Gastroesophageal sphincter (tissue), 4 donors: ENCODE data around the gene HPN. TPM values are rescaled to one million over a fixed set of nuclear protein-coding genes. Genes with fewer than 3 reads are reported as not detected.

Experiments used
- ATAC-seq: fragments of 150-250 bp; one replicate; pipeline ENCODE4 v1.9.1; 2016; ENCODE audit warnings: mild to moderate bottlenecking, moderate library complexity
- H3K27ac ChIP-seq, 4 donors: fragments of 200-600 bp; sonication (generic) in 3 of 4; 1 replicate in 3 of 4; 2 replicates in 1 of 4; pipeline ENCODE4 v1.5.1; 2016 to 2019
- H3K27me3 ChIP-seq: fragments of 200-600 bp; sonication (generic); one replicate; pipeline ENCODE4 v1.5.1; 2019
- H3K36me3 ChIP-seq, 2 donors: fragments of 200-600 bp; sonication (generic); one replicate each; pipeline ENCODE4 v1.5.1; 2019; ENCODE audit warnings: control low read depth in 1 of 2
- H3K4me1 ChIP-seq, 3 donors: fragments of 200-600 bp; sonication (generic); 1 replicate in 2 of 3; 2 replicates in 1 of 3; pipeline ENCODE4 v1.5.1; 2016 to 2019; ENCODE audit warnings: control low read depth in 2 of 3
- H3K4me3 ChIP-seq, 2 donors: fragments of 200-600 bp; sonication (generic); one replicate each; pipeline ENCODE4 v1.5.1; 2019; ENCODE audit warnings: mild to moderate bottlenecking in 1 of 2, moderate library complexity in 1 of 2
- H3K9me3 ChIP-seq, 3 donors: fragments of 200-600 bp; sonication (generic); one replicate each; pipeline ENCODE4 v1.5.1; 2017 to 2019; ENCODE audit warnings: control low read depth in 2 of 3
- EP300 ChIP-seq: sonication (generic); formaldehyde crosslinking; IDR thresholded peaks from one replicate; pipeline ENCODE4 v1.6.1; 2017; ENCODE audit warnings: antibody characterized with exemption, mild to moderate bottlenecking
- POLR2A ChIP-seq, 2 donors: fragments of 450-650 bp; IDR thresholded peaks; one replicate each; pipeline ENCODE4 v1.6.1; 2017; ENCODE audit warnings: antibody characterized with exemption in 2 of 2, mild to moderate bottlenecking in 2 of 2, moderate library complexity in 1 of 2
- POLR2AphosphoS5 ChIP-seq: sonication (generic); formaldehyde crosslinking; IDR thresholded peaks from one replicate; pipeline ENCODE4 v1.6.1; 2017; ENCODE audit warnings: antibody characterized with exemption
- WGBS, 2 donors: methylation state at CpG; one replicate each; pipeline ENCODE4 v1.1.5; 2018; ENCODE audit warnings: low coverage in 1 of 2; 5-methylcytosine and 5-hydroxymethylcytosine counted together
- total RNA-seq, 4 donors: library from RNA; depleted of rRNA; stranded (reverse); fragments of >200 nt; gene quantifications; one replicate each; pipeline ENCODE4 v1.1.0, GENCODE V29; 2016
- TF ChIP-seq, protein P1 (sequence below), 4 experiments: fragments of 200-600 bp in 2 of 4; fragments of 450-650 bp in 2 of 4; sonication (generic) in 1 of 4; IDR thresholded peaks; one replicate each; pipeline ENCODE4 v1.5.1; 2017 to 2019; ENCODE audit warnings: antibody characterized with exemption in 4 of 4, mild to moderate bottlenecking in 2 of 4, moderate library complexity in 2 of 4

The HPN gene
- total RNA-seq, 4 donors from 2014 or later = 0.17 to 1.2 (median 0.27) TPM; not detected in 1

DNA sequence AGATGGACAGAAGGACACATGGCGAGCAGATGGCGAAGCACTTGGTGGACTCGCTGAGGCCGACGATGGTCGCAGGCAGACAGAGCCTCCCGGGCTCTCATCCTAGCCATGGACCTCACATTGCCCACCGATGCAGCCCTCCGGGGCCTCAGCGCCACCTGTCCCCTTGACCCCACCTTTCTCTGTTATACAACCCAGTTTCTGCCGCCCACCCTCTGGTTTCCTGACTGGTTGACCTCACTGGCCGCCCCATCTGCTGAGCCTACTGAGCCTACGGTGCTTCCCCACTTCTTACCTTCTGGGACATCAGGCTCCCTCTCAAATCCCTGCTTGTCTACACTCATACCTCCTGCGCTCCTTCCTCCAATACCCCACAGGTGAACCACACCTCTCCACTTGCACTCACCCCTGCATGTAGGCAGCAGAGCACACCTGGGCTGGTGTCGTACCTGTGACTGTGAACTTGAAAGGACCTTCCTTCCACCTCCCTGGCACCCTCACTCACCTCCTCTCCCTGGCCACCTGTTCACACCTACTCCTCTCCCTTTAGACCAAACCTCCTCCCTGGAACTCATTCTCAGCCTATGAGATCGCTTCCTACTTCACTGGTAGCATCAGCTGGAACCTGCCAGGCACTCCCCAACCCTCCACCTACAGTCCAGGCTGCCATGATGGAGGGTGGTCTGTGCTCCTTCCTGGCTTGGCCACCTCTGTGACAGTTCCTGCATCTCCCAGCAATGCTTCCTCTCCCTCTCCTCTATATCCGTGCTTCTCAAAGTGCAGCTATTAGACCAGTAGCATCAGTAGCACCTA lies 36.1 kb downstream of the HPN start:
- no peak for ATAC-seq

DNA sequence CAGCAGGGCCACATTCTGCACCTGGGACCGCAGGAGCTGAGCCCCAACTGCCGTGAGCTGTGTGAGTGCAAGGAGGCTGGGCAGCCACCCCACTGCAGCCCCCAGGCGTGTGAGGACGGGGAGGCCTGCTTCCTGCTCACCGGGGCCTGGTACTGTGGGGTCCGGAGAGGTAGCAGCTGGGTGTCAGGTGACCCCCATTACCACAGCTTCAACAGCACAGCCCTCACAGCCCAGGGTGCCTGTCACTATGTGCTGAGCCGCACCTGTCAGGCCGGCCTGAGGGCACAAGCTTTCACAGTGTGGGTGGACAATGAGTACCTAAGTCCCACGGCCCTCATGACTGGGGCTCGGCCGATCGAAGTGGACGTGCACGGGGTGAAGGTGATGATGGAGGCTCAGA lies 38.3 kb downstream of the HPN start:
- 90% methylated on average over 2 of the region's 14 CpGs; no CpG with 5 or more reads in 1 of the 2 donors for WGBS, 2 donors
- peaks cover 8% of the 10 kb centered on the region for H3K27me3 ChIP-seq
- no peak overlapping the region for H3K4me3 ChIP-seq
- no peaks in the 10 kb centered on the region for H3K9me3 ChIP-seq
- no peaks in the 10 kb centered on the region for H3K36me3 ChIP-seq
- H3K27ac ChIP-seq = no peak overlapping the region
- no peaks in the 10 kb centered on the region for H3K4me1 ChIP-seq
- peak; percentile 8 for ATAC-seq
- TF ChIP-seq POLR2AphosphoS5 (no peak), POLR2A (IDR thresholded peaks at IDR 0.05) (no peak), EP300 (no peak)
- TF ChIP-seq, protein P1, sequence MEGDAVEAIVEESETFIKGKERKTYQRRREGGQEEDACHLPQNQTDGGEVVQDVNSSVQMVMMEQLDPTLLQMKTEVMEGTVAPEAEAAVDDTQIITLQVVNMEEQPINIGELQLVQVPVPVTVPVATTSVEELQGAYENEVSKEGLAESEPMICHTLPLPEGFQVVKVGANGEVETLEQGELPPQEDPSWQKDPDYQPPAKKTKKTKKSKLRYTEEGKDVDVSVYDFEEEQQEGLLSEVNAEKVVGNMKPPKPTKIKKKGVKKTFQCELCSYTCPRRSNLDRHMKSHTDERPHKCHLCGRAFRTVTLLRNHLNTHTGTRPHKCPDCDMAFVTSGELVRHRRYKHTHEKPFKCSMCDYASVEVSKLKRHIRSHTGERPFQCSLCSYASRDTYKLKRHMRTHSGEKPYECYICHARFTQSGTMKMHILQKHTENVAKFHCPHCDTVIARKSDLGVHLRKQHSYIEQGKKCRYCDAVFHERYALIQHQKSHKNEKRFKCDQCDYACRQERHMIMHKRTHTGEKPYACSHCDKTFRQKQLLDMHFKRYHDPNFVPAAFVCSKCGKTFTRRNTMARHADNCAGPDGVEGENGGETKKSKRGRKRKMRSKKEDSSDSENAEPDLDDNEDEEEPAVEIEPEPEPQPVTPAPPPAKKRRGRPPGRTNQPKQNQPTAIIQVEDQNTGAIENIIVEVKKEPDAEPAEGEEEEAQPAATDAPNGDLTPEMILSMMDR (IDR thresholded peaks at IDR 0.05) = no peak

More for the DNA sequence above, 36.1 kb downstream of the HPN start:
- Histone ChIP-seq H3K4me1 (no peaks in the 10 kb centered on the region), H3K36me3 (no peaks in the 10 kb centered on the region), H3K27ac (no peak overlapping the region), H3K9me3 (no peaks in the 10 kb centered on the region), H3K4me3 (no peak overlapping the region), H3K27me3 (no peaks in the 10 kb centered on the region)
- no peak for TF ChIP-seq POLR2AphosphoS5
- TF ChIP-seq, protein P1 (IDR thresholded peaks at IDR 0.05) = no peak
- TF ChIP-seq EP300 = no peak
- no peak for TF ChIP-seq POLR2A (IDR thresholded peaks at IDR 0.05)
- WGBS, 2 donors = 85 to 89% methylated on average over 1 to 17 of the region's 17 CpGs

DNA sequence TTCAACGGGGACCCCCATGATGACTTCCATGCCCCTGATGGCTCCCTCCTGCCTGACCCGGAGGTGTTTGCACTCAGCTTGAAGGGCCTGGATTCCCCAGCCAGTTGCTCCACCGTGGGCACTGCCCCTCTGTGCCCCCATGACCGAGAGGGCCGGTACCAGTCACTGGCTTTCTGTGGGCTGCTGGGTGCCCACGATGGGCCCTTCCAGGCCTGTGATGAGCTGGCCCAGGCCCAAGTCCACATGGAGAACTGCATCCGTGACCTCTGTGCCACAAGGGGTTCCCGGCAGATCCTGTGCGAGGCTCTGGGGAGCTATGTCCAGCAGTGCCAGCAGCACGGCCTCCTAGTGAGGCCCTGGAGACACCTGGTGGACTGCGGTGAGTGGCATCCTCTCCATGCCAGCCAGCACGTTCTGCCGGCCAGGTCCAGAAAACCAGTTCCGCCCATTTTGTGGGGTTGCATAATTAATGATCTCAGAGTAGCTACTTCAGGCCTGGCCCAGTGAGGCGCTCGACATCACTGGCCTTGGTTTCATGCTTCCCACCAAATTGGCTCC lies 39.2 kb downstream of the HPN start:
- no peak overlapping the region for H3K4me3 ChIP-seq
- no peaks in the 10 kb centered on the region for H3K4me1 ChIP-seq
- TF ChIP-seq POLR2AphosphoS5 (no peak), POLR2A (IDR thresholded peaks at IDR 0.05) (no peak), EP300 (no peak)
- TF ChIP-seq, protein P1 (IDR thresholded peaks at IDR 0.05) = no peak
- 80% methylated on average over 1 of the region's 16 CpGs; no CpG with 5 or more reads in 1 of the 2 donors for WGBS, 2 donors
- no peaks in the 10 kb centered on the region for H3K9me3 ChIP-seq
- no peak overlapping the region for H3K27ac ChIP-seq
- ATAC-seq = no peak
- no peaks in the 10 kb centered on the region for H3K36me3 ChIP-seq
- peaks cover 8% of the 10 kb centered on the region for H3K27me3 ChIP-seq

DNA sequence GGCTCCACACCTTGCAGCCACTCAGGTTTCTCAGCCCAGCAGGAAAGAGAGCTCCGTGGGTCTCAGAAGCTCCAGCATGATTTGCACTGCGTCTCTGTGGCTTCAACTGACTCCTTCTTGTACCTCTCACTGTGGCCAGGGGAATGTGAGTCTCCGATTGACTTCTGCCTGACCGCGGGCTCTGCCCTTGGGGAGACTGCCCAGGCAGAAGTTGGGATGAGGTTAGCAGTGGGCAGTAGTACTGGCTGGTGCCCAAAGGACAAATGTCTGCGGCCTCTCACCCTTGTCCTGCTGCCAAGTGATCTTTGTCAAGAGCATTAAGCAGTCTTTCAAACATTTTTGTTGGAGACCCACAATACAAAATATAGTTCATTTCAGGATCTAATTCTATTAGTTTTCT lies 39.7 kb downstream of the HPN start:
- Histone ChIP-seq H3K27ac (no peak overlapping the region), H3K36me3 (no peaks in the 10 kb centered on the region), H3K4me3 (no peak overlapping the region), H3K4me1 (no peaks in the 10 kb centered on the region), H3K27me3 (peaks cover 8% of the 10 kb centered on the region), H3K9me3 (no peaks in the 10 kb centered on the region)
- 80 to 90% methylated on average over 2 to 4 of the region's 6 CpGs for WGBS, 2 donors
- TF ChIP-seq POLR2AphosphoS5 (no peak), EP300 (no peak), POLR2A (IDR thresholded peaks at IDR 0.05) (no peak)
- TF ChIP-seq, protein P1 (IDR thresholded peaks at IDR 0.05) = no peak
- ATAC-seq = no peak
